Mesendoderm (in vitro differentiated cells): ENCODE data around the gene KASH5.

ENCODE experiments used
- DNase-seq: peaks from one replicate; pipeline ENCODE4 v3.0.0; 2013
- H2AK5ac ChIP-seq: 2 replicates; pipeline ENCODE4 v1.6.1; 2013; ENCODE audit warnings: low read length, inconsistent platforms
- H2BK120ac ChIP-seq: 2 replicates; pipeline ENCODE4 v1.6.1; 2013; ENCODE audit warnings: low read depth, mild to moderate bottlenecking, low read length, moderate library complexity, mixed read lengths
- H2BK15ac ChIP-seq: replicated peaks from 2 replicates; pipeline ENCODE4 v1.6.1; 2013; ENCODE audit warnings: low read depth, mild to moderate bottlenecking, moderate library complexity
- H2BK5ac ChIP-seq: 2 replicates; pipeline ENCODE4 v1.6.1; 2013; ENCODE audit warnings: low read length, inconsistent platforms
- H3K18ac ChIP-seq: 2 replicates; pipeline ENCODE4 v1.6.1; 2013; ENCODE audit warnings: mild to moderate bottlenecking, low read length, mixed read lengths
- H3K23ac ChIP-seq: one replicate; pipeline ENCODE4 v1.6.1; 2013; ENCODE audit warnings: low read length
- H3K27ac ChIP-seq: 2 replicates; pipeline ENCODE4 v1.5.1; 2013; ENCODE audit warnings: low read depth, mild to moderate bottlenecking, inconsistent platforms, low read length, moderate library complexity
- H3K27me3 ChIP-seq: 2 replicates; pipeline ENCODE4 v1.6.1; 2013; ENCODE audit warnings: low read length, control low read depth, mild to moderate bottlenecking, inconsistent platforms; ENCODE audit not compliant: insufficient read depth, poor library complexity
- H3K36me3 ChIP-seq: 2 replicates; pipeline ENCODE4 v1.6.1; 2013; ENCODE audit warnings: low read length, inconsistent platforms; ENCODE audit not compliant: control insufficient read depth, insufficient read depth
- H3K4ac ChIP-seq: one replicate; pipeline ENCODE4 v1.6.1; 2013; ENCODE audit warnings: low read depth, mild to moderate bottlenecking, low read length, moderate library complexity
- H3K4me1 ChIP-seq: 2 replicates; pipeline ENCODE4 v1.6.1; 2013; ENCODE audit warnings: low read depth, low read length, inconsistent platforms; ENCODE audit not compliant: control insufficient read depth
- H3K4me2 ChIP-seq: 2 replicates; pipeline ENCODE4 v1.6.1; 2013; ENCODE audit warnings: low read length
- H3K4me3 ChIP-seq: 2 replicates; pipeline ENCODE4 v1.5.1; 2013; ENCODE audit warnings: mild to moderate bottlenecking, low read length
- H3K56ac ChIP-seq: one replicate; pipeline ENCODE4 v1.6.1; 2013; ENCODE audit warnings: low read length
- H3K79me1 ChIP-seq: 2 replicates; pipeline ENCODE4 v1.6.1; 2013; ENCODE audit warnings: low read length, inconsistent platforms
- H3K79me2 ChIP-seq: 2 replicates; pipeline ENCODE4 v1.6.1; 2013; ENCODE audit warnings: mild to moderate bottlenecking, low read length; ENCODE audit not compliant: control insufficient read depth, insufficient read depth
- H3K9ac ChIP-seq: 2 replicates; pipeline ENCODE4 v1.6.1; 2013; ENCODE audit warnings: low read length, inconsistent platforms
- H4K5ac ChIP-seq: one replicate; pipeline ENCODE4 v1.6.1; 2013; ENCODE audit warnings: low read length
- H4K8ac ChIP-seq: one replicate; pipeline ENCODE4 v1.6.1; 2013; ENCODE audit warnings: low read depth, mild to moderate bottlenecking, control low read depth, low read length, moderate library complexity
- WGBS: extraction: QIAGEN DNeasy Blood & Tissue Kit; methylation state at CpG from one replicate; pipeline ENCODE4 v1.1.7; 2013; ENCODE audit warnings: low lambda C conversion rate, missing lambda C conversion rate; ENCODE audit not compliant: insufficient coverage; ENCODE audit errors: extremely low coverage; 5-methylcytosine and 5-hydroxymethylcytosine counted together

KASH5 gene

DNA sequence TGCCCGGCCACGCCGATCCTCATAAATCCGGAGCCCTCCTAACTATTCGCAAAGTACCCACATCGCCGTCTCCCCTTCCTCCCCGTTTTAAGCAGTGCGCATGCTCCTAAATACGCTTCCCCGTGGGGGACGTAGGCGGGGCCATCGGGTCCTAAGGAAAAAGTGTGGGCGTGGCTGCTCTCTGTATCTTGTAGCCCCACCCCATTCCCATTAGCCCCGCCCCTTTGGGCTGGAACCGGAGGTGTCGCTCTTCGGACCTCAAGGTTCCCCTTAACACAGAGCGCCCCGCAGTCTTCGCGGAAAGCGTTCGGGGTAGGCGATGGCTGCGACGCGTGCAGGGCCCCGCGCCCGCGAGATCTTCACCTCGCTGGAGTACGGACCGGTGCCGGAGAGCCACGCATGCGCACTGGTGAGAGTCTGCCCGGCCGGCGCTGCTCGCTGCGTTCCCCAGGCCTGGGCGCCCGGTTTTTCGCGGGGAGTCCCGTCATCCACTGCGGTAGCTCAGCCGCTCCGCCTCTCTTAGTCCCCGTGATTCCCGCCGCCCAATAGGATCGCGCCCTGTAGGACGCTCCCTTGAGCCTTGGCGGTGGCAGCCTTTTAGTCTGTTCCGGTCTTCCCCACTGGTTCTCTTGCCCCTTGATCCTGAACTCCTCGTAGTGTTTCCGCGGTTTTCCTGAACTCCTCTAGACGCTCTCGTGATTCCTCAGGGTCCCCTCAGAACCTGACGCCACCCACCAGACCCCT, 65.1 kb downstream of the KASH5 start, which contains the start of gene ALDH16A1:
ALDH16A1 (plus strand) TSS at position 213 of the 744 bp plus-strand sequence; CDS start at position 320, 107 bp downstream.
- Histone ChIP-seq H3K4me3 (peak within 1 kb of the TSS; percentile 85), H3K27ac (peak within 1 kb of the TSS; percentile 98), H3K4ac (peak within 1 kb of the TSS; percentile 97), H4K8ac (peak within 1 kb of the TSS; percentile 95), H2AK5ac (peak within 1 kb of the TSS; percentile 98), H3K27me3 (no peaks in the 10 kb centered on the region), H3K23ac (no peak within 1 kb of the TSS), H4K5ac (peak within 1 kb of the TSS; percentile 89), H3K4me2 (peak within 1 kb of the TSS; percentile 96), H3K9ac (peak within 1 kb of the TSS; percentile 98), H3K18ac (peak within 1 kb of the TSS; percentile 95), H2BK15ac (no peak within 1 kb of the TSS), H3K36me3 (peaks cover 2% of the 10 kb centered on the region), H3K56ac (peak within 1 kb of the TSS; percentile 99), H2BK120ac (no peak within 1 kb of the TSS), H3K79me1 (peaks cover 11% of the 10 kb centered on the region), H2BK5ac (peak within 1 kb of the TSS; percentile 74), H3K79me2 (peaks cover 6% of the 10 kb centered on the region), H3K4me1 (no peaks in the 10 kb centered on the region)
- DNase-seq: peak; percentile 99
- WGBS: no CpG with 5 or more reads among the region's 66 CpGs

DNA sequence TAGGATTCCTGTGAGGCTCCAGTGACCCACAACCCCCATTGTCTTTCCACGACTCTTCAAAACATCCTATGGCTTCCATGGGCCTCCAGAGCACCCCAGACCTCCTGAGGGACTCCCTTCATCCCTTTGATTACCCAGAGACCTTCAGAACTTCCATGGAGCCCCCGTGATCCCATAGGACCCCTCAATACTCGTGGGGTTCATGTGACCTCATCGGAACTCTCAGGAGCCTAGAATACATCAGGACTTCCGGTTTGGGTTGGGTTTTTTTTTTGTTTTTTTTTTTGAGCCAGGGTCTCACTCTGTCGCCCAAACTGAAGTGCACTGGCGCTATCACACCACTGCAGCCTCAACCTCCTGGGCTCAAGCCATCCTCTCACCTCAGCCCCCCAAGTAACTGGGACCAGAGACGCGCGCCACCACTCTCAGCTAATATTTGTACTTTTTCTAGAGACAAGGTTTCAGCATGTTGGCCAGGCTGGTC, 65.8 kb downstream of the KASH5 start:
- Histone ChIP-seq H3K18ac (peak overlapping the region; percentile 95), H3K36me3 (peaks cover 2% of the 10 kb centered on the region), H3K9ac (peak overlapping the region; percentile 98), H3K4ac (peak overlapping the region; percentile 97), H2BK15ac (no peak overlapping the region), H3K4me3 (peak overlapping the region; percentile 85), H3K4me1 (no peaks in the 10 kb centered on the region), H3K56ac (peak overlapping the region; percentile 98), H2BK120ac (no peak overlapping the region), H4K8ac (peak overlapping the region; percentile 95), H3K79me2 (peaks cover 6% of the 10 kb centered on the region), H4K5ac (peak overlapping the region; percentile 89), H2AK5ac (peak overlapping the region; percentile 98), H3K27ac (peak overlapping the region; percentile 85), H3K27me3 (no peaks in the 10 kb centered on the region), H2BK5ac (peak overlapping the region; percentile 74), H3K23ac (no peak overlapping the region), H3K4me2 (peak overlapping the region; percentile 96), H3K79me1 (peaks cover 9% of the 10 kb centered on the region)
- WGBS: no CpG with 5 or more reads among the region's 10 CpGs
- no peak for DNase-seq

DNA sequence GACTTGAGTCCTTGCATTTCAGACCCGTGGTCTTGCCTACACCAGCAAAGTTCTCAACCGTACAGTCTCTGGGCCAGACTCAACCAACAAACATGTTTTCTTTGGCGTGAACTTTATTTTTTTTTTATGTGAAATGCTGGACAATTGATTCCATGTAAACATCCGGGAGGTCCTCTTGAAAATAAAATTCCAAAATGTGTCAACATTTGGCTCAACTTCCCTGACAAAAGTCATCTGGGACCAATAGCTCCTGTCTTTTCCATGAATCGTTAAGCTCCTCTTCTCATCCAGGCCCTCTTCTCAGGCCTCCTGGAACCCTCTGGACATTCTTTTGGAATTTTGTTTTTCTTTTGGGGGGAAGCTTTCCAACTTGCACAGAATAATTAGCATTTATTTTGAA, 67.7 kb downstream of the KASH5 start:
- Histone ChIP-seq H3K36me3 (no peaks in the 10 kb centered on the region), H3K9ac (no peak overlapping the region), H3K56ac (no peak overlapping the region), H3K4ac (no peak overlapping the region), H3K27me3 (no peaks in the 10 kb centered on the region), H3K79me2 (peaks cover under 1% of the 10 kb centered on the region), H4K5ac (no peak overlapping the region), H3K79me1 (peaks cover 3% of the 10 kb centered on the region), H3K4me1 (no peaks in the 10 kb centered on the region), H4K8ac (no peak overlapping the region), H3K18ac (no peak overlapping the region), H3K4me2 (no peak overlapping the region), H3K4me3 (no peak overlapping the region), H2AK5ac (no peak overlapping the region), H2BK120ac (no peak overlapping the region), H3K27ac (no peak overlapping the region), H3K23ac (no peak overlapping the region), H2BK5ac (no peak overlapping the region), H2BK15ac (no peak overlapping the region)
- DNase-seq: no peak
- no CpG with 5 or more reads among the region's 5 CpGs for WGBS

DNA sequence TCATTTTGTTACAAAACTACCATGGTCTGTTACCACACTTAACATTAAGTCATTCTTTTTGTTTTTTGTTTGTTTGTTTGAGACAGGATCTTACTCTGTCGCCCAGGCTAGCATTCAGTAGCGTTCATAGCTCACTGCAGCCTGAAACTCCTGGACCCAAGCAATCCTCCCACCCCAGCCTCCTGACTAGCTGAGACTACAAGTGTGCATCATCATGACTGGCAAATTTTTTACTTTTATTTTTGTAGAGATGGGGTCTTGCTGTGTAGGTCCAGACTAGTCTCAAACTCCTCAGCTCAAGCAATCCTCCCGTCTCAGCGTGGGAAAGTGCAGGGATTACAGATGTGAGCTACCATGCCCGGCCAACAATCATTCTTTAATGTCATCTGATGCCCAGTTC, 68.3 kb downstream of the KASH5 start:
- Histone ChIP-seq H2BK120ac (no peak overlapping the region), H3K27me3 (no peaks in the 10 kb centered on the region), H4K8ac (no peak overlapping the region), H3K4me2 (no peak overlapping the region), H2BK15ac (no peak overlapping the region), H3K18ac (no peak overlapping the region), H3K36me3 (no peaks in the 10 kb centered on the region), H2BK5ac (no peak overlapping the region), H3K4me1 (no peaks in the 10 kb centered on the region), H3K4ac (no peak overlapping the region), H3K9ac (no peak overlapping the region), H4K5ac (no peak overlapping the region), H3K27ac (no peak overlapping the region), H3K4me3 (no peak overlapping the region), H3K56ac (no peak overlapping the region), H3K79me2 (no peaks in the 10 kb centered on the region), H2AK5ac (no peak overlapping the region), H3K23ac (no peak overlapping the region), H3K79me1 (peaks cover 3% of the 10 kb centered on the region)
- no CpG with 5 or more reads among the region's 5 CpGs for WGBS
- no peak for DNase-seq

- no peak overlapping the region for H3K56ac ChIP-seq
- WGBS: no CpG with 5 or more reads among the region's 5 CpGs
- no peak for DNase-seq
- H2AK5ac ChIP-seq: no peak overlapping the region
- H2BK120ac ChIP-seq: no peak overlapping the region
- no peak overlapping the region for H4K5ac ChIP-seq
- H2BK15ac ChIP-seq: no peak overlapping the region
- no peak overlapping the region for H3K4me2 ChIP-seq
- H2BK5ac ChIP-seq: no peak overlapping the region
- H3K4ac ChIP-seq: no peak overlapping the region
- H3K4me1 ChIP-seq: no peaks in the 10 kb centered on the region
- H3K27me3 ChIP-seq: no peaks in the 10 kb centered on the region
- H3K79me2 ChIP-seq: no peaks in the 10 kb centered on the region
- H3K9ac ChIP-seq: no peak overlapping the region
- H4K8ac ChIP-seq: no peak overlapping the region
- H3K79me1 ChIP-seq: peaks cover 3% of the 10 kb centered on the region
- H3K4me3 ChIP-seq: no peak overlapping the region
- no peak overlapping the region for H3K18ac ChIP-seq
- no peaks in the 10 kb centered on the region for H3K36me3 ChIP-seq
- H3K23ac ChIP-seq: no peak overlapping the region
- H3K27ac ChIP-seq: no peak overlapping the region
Measured at GRCh38 chr19:49458567-49458903, 70.5 kb downstream of the KASH5 start.
